CD4-positive, CD25-positive, alpha-beta regulatory T cell (primary cell): ENCODE measurements around the gene VDAC2. TPM values are rescaled to one million over a fixed set of nuclear protein-coding genes. Genes with fewer than 3 reads are reported as not detected.

Source experiments
- polyA plus RNA-seq, 4 donors: library from polyadenylated mRNA; unstranded; fragments of 300-500 nt; fragmentation: Illumina TruSeq; gene quantifications; one replicate each; pipeline ENCODE4 v1.2.3, GENCODE V29; 2021
- total RNA-seq: library from RNA; stranded (reverse); gene quantifications from one replicate; pipeline ENCODE4 v1.2.3, GENCODE V29; 2022

VDAC2 gene
- total and polyA plus RNA-seq, 5 donors from 2014 or later: 110 to 201 (median 159) TPM

Other genes with a start within 250 kb of the VDAC2 start
- gene SAMD8, start 99.1 kb upstream of the VDAC2 start, total RNA-seq: 36.9 TPM
- 1 to 10 TPM; 6.5 to 8.0 (median 7.7) TPM for gene SAMD8, start 99.1 kb upstream of the VDAC2 start, polyA plus RNA-seq
- gene COMTD1, start 25.2 kb downstream of the VDAC2 start, total RNA-seq: 21.1 TPM
- gene COMTD1, start 25.2 kb downstream of the VDAC2 start, polyA plus RNA-seq: 10 to 100 TPM; 20.0 to 35.0 (median 22.8) TPM
- gene ZNF503, start 191.0 kb downstream of the VDAC2 start, total RNA-seq: not detected
- gene ZNF503, start 191.0 kb downstream of the VDAC2 start, polyA plus RNA-seq: not detected
- 0.10 TPM for gene LRMDA, start 220.8 kb downstream of the VDAC2 start, total RNA-seq
- gene LRMDA, start 220.8 kb downstream of the VDAC2 start, polyA plus RNA-seq: not detected